Keratinocyte (primary cell): ENCODE results near the gene JMJD1C.

Source experiments
- CTCF ChIP-seq, 3 experiments: IDR thresholded peaks in 1 of 3; conservative IDR thresholded peaks in 1 of 3; optimal IDR thresholded peaks in 1 of 3; 2 replicates in 2 of 3; 3 replicates in 1 of 3; pipeline versions ENCODE3 to v1.5.1; 2011; ENCODE audit warnings: low read length in 3 of 3, mild to moderate bottlenecking in 3 of 3, moderate library complexity in 2 of 3, control low read depth in 1 of 3, inconsistent platforms in 1 of 3; ENCODE audit not compliant: insufficient read depth in 2 of 3; ENCODE audit errors: extremely low read depth in 1 of 3
- EZH2 ChIP-seq: IDR thresholded peaks from one replicate; pipeline ENCODE4 v1.6.1; 2012; ENCODE audit warnings: inconsistent platforms, mild to moderate bottlenecking, low read length, moderate library complexity

DNA sequence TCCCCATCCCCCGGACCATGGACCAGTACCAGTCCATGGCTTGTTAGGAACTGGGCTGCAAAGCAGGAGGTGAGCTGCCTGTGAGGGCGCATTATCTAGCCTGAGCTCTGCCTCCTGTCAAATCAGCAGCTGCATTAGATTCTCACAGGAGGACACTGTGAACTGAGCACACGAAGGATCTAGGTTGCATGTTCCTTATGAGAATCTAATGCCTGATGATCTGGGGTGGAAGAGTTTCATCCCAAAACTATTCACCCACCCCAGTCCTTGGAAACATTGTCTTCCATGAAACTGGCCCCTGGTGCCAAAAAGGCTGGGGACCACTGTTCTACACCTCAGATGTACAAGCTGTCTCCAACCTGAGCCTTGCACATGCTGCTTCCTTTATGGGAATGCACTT lies 24.1 kb upstream of the JMJD1C start:
- TF ChIP-seq CTCF (optimal IDR thresholded peaks at IDR 0.05 in 1 of 3, IDR thresholded peaks at IDR 0.05 in 1 of 3, conservative IDR thresholded peaks at IDR 0.05 in 1 of 3; ENCODE audit: extremely low read depth in 1 of 3, insufficient read depth in 2 of 3, low read length in 3 of 3) (no peak), EZH2 (no peak)
